Measurements from ENCODE around the gene MAP2K4.

DNA sequence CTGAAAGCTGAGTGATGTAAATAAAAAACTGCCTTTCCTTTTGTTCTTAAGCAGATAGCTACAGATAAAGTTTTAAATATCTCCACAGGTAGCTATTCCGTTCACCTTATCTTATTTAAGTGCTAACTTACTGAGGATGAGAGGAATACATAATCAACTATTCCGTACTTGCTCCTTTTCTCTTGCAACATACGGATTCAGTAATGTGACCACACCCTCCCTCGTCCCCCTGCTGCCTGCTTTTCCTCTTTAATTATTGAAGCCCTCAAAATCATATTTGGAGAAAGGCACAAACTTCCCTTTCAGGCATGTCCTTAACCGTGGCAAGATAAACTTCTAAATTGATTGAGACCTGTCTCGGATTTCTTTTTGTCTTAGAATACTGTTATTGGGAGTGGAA is 101.4 kb downstream of the MAP2K4 start:
- TF ChIP-seq, protein P1, sequence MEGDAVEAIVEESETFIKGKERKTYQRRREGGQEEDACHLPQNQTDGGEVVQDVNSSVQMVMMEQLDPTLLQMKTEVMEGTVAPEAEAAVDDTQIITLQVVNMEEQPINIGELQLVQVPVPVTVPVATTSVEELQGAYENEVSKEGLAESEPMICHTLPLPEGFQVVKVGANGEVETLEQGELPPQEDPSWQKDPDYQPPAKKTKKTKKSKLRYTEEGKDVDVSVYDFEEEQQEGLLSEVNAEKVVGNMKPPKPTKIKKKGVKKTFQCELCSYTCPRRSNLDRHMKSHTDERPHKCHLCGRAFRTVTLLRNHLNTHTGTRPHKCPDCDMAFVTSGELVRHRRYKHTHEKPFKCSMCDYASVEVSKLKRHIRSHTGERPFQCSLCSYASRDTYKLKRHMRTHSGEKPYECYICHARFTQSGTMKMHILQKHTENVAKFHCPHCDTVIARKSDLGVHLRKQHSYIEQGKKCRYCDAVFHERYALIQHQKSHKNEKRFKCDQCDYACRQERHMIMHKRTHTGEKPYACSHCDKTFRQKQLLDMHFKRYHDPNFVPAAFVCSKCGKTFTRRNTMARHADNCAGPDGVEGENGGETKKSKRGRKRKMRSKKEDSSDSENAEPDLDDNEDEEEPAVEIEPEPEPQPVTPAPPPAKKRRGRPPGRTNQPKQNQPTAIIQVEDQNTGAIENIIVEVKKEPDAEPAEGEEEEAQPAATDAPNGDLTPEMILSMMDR (IDR thresholded peaks at IDR 0.05), result no peak
- no peak for TF ChIP-seq POLR2A (IDR thresholded peaks at IDR 0.05)

All from lower leg skin (tissue), 3 donors.